A204.1 (cell line): Measurements from ENCODE around the gene CFH.
A peak's percentile ranks its signal among the peaks of the same experiment; 100 is the strongest.
"Not testable (repeated sequence)": the region's sequence is repeated elsewhere in the genome, so short reads cannot be mapped to it uniquely, and the experiment has no call there.

Experiments used
- FAIRE-seq: peaks from 2 replicates; lab custom pipeline; 2012; peaks lifted over from hg19 to GRCh38; lab: Jason Lieb, UNC

CFH gene

DNA sequence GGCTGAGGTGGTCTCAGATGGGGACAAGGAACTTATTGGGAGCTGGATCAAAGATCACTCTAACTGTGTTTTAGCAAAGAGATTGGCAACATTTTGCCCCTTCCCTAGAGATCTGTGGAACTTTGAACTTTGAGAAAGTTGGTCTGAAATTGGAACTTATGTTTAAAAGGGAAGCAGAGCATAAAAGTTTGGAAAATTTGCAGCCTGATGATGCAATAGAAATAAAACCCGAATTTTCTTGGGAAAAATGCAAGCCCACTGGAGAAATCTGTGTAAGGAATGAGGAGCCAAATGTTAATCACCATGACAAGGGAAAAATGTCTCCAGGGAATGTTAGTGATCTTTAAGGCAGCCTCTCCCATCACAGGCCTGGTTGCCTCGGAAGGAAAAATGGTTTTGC, 17.2 kb downstream of the CFH start:
- no peak for FAIRE-seq

- no peak for FAIRE-seq
Observed at GRCh38 chr1:196669693-196670092, 17.9 kb downstream of the CFH start.

- FAIRE-seq = no peak
Observed at GRCh38 chr1:196674908-196675307, 23.1 kb downstream of the CFH start.

DNA sequence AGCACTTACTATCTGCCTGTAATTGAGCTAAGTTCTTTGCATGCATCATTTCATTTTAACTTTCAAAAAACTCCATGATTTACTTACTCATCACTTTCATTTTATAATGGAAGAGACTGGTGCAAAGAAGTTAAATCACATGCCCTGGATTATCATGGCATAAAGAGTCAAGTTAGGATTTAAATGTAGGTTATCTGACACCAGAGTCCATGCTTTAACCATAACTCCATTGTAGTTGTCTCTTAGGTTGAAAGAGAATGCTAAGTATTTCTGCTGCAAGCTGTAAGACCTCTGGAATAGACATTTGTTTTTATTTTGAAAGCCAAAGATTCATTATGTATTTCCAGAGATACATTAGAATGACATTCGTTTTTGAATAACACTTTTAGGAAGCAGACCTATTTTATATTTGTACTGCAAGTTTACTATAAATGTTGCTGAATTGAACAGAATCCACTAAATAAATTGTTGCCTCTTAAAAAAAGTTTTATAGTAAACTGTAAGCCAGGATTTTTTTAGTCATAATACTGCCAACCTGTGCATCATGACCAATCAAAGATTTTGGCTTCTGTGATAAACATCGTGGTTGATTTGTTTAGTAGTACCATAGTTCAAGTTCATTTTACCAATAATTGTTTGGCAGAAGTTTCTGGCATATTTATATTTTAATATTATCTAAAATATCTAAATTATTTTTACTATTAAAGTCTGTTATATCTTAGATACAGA, 26.1 kb downstream of the CFH start:
- no peak for FAIRE-seq

- FAIRE-seq = peak; percentile 70
Observed at GRCh38 chr1:196678510-196678884, 26.7 kb downstream of the CFH start.

- FAIRE-seq = no peak
Observed at GRCh38 chr1:196680107-196680506, 28.3 kb downstream of the CFH start.

DNA sequence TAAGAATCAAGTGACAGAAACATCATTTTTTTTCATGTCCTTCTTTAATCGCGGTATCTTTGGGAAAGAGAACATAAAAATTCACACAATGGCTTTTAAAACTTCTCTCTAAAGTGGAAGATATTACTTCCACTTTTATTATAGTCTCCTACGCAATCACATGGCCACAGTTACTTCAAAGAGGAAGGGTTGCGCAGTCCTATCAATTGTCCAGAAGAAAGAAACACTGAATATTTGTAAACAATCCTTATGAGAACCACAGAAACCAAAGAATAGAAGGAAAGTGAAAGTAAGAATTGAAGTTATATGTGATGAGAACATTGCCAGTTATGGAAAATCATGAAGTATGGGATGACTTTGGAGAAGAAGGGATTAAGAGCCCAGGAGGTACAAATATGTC, 32.6 kb downstream of the CFH start:
- no peak for FAIRE-seq

GRCh38 chr1:196685506-196685905, 33.7 kb downstream of the CFH start:
- FAIRE-seq = peak; percentile 16

DNA sequence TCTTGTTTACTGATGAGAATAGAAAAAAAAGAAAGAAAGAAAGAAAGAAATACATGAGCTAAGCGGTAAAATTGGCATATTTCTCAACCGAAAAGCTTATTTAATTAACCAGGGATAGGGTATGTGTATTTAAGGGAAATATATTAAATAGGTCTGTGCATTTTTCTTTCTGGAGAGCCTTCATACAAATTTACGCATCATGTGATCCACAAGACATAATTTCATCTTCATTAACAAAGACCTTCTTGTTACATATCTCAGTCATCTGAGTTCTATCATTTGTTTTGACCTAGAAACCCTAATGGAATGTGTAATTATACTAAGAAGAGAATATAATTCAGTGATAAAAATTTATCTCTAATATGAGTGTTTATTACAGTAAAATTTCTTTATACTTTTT, 37.2 kb downstream of the CFH start:
- peak; percentile 65 for FAIRE-seq

- no peak for FAIRE-seq
Observed at GRCh38 chr1:196690582-196690981, 38.7 kb downstream of the CFH start.

GRCh38 chr1:196698993-196699392, 47.1 kb downstream of the CFH start:
- no peak for FAIRE-seq

GRCh38 chr1:196701144-196701543, 49.3 kb downstream of the CFH start:
- no peak for FAIRE-seq

- not testable (repeated sequence) for FAIRE-seq
Observed at GRCh38 chr1:196709892-196710291, 58.0 kb downstream of the CFH start.

GRCh38 chr1:196717868-196718267, 66.0 kb downstream of the CFH start:
- FAIRE-seq = no peak

DNA sequence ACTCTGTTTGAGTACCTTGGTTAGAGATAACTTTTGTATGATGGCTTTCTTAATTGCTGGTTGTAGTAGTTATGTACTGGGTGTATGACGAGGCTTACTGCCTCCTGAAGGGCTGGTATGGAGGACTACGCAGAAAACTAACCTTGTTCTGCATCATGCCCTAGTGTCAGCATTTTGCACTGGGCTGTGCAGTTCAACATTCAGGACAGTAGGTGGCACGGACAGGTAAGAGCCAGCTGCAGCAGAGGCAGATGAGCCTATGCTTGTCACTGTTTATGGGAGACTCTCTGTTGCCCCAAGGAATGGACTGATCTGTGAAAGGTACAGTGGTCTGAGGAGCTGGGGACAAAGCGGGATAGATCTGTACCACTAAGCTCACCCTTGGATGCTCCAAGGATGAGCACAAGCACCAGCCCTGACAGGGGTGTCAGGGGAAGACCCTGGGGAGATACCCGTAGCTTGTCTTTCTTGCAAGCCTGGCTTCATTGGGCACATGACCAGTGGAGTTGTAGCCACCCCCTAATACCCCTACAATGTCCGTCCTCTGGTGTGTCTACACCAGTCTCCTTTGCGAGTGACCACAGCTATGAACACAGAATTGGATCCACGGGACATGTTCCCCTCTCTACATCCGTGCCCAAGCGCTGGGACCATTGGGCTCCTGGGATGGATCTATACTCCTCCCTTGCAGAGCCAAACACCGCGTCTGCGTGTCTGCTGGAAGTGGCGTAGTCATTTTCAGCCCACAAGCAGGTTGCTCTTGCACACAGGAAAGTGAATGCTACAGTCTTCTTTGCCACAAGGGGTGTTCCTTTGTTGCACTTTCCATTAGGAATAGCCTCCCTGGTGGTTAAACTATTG, 71.7 kb downstream of the CFH start:
- no peak for FAIRE-seq

GRCh38 chr1:196732526-196732925, 80.7 kb downstream of the CFH start:
- no peak for FAIRE-seq

DNA sequence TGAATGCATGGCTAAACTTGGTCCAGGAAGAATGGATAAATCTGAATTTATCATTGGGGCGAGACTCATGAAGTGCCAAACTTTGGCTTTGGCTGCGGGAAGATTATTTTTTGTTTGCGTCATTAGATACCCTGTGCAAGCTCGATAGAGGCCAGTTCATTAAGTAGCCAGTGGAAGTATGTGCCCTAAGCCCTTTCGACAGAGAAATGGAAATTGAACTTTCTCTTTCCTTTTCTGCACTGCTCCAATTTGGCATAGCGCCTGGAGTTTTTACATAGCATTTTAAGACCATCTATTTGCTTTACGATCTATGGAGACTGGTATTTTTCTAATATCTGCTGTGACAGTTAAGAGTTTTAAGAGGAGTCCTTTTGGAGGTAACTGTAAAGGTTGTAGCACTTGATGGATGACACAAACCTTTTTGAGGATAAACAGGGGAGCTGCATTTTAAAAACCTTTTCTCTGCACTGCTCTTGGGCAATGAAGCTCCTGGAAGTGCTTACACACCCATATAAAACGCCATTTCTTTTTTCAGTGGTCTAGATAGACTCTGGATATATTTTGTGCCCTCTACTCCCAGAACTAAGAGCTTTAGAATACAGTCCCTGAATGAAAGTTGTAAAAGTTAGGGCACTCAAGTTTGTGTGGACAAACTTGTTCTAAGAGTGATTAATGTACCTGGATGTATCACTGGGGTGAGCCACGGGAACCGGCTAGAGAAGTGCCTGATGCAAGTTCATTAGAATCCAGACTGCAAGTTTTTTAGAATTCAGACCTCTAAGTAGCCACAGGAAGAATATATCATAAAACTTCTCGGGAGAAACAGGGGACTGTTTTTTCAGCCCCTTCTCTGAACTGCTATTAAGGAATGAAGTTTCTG, 81.5 kb downstream of the CFH start:
- FAIRE-seq = no peak

DNA sequence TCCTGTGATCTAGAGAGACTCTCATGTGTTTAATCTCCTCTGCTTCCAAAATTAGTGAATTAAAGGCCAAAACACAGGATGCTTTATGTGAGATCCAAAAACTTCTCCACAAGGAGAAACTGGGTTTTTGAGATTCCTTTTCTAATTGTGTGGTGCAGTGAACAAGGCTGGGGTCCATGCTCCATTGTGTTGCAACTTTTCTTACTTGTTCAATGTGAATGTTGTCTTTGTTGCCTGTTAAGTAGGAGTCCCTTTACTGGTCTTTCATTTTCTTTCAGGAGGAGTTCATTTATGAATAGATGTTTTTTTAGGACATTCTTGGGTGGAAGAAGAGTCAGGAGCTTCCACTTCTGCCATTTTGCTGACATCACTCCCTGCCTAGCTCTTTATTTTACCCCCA, 82.2 kb downstream of the CFH start:
- FAIRE-seq = no peak

GRCh38 chr1:196734460-196734859, 82.6 kb downstream of the CFH start:
- FAIRE-seq = no peak

DNA sequence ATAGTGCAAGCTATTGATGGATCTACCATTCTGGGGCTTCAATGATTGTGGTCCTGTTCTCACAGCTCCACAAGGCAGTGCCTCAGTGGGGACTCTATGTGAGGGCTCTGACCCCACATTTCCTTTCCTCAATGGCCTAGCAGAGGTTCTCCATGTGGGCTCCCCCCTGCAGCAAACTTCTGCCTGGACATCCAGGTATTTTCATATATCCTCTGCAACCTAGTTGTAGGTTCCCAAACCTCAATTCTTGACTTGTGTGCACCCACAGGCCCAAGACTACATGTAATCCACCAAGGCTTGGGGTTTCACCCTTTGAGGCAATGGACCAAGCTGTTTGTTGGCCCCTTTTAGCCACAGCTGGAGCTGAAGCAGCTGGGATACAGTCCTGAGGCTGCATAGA, 86.9 kb downstream of the CFH start:
- FAIRE-seq = no peak

DNA sequence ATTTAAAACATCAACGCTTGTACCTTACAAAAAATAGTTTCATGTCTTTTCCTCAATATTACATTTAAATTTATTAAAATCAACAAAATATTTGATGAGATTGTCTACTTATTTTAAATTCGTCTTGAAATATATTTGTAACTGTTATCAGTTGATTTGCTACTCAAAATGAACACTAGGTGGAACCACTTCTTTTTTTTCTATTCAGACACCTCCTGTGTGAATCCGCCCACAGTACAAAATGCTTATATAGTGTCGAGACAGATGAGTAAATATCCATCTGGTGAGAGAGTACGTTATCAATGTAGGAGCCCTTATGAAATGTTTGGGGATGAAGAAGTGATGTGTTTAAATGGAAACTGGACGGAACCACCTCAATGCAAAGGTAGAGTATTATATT, 91.4 kb downstream of the CFH start:
- FAIRE-seq = peak; percentile 99

- FAIRE-seq = not testable (repeated sequence)
Observed at GRCh38 chr1:196765019-196765740, 113.3 kb downstream of the CFH start.
